ELF-1 (cell line): Measurements from ENCODE around the gene TNFSF13B.

ENCODE experiments used
- DNase-seq: peaks from one replicate; pipeline ENCODE4 v3.0.0-alpha.2; 2016; ENCODE audit warnings: low read depth, low spot score

The TNFSF13B gene

DNA sequence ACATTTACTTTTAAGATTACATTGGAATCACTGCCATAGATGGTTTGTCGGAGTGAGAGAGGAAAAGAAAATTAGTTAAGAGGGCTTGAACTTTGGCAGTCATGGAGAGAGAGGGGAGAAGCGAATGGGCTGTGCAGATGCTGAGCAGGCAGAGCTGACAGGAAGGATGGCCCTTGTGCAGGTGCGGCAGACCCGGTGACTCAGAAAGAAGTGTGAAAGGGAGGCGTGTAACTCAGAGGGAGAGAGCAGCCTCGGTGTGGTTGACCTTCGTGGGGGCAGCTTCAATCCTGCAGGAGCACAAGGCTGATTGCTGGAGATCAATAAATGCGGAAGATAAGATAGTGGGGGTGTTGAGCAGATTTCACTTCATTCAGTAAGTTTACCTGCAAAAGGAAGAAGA, 76.9 kb downstream of the TNFSF13B start:
- no peak for DNase-seq

DNA sequence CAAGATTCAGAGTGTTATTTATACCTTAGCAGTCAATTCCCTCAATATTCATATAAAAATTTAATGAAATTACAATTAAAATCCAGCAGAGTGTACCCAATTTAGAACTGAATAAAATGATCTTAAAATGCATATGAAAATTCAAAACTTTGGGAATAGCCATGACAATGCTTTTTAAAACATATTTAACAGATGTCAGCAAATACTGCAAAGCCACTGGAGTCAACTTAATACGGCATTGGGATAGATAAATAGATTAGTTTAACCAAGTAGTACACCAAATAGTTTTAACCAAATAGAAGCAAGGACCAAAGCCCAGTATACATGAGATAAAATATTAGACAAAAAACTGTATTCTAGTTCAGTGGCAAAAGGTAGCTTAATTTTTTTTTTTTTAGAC, 79.8 kb downstream of the TNFSF13B start:
- no peak for DNase-seq

DNA sequence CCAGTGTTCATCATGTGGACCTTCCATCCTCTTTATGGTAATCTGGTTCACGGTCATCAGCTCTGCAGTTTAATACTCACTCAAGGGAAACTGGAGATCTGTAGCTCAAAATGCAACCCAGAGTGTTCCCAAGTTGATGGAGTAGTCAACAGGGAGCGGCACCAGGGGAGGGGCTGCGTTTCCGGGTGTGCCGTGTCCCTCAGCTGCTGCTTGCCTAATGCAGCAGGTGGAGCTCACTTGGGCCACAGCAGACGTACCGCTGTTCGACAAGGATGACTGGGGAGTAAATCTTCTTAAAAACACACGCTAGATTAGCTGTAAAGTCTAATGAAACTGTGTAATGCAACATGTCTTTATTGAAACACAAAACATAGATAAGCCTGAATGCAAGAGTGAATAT, 81.1 kb downstream of the TNFSF13B start:
- DNase-seq: no peak

DNA sequence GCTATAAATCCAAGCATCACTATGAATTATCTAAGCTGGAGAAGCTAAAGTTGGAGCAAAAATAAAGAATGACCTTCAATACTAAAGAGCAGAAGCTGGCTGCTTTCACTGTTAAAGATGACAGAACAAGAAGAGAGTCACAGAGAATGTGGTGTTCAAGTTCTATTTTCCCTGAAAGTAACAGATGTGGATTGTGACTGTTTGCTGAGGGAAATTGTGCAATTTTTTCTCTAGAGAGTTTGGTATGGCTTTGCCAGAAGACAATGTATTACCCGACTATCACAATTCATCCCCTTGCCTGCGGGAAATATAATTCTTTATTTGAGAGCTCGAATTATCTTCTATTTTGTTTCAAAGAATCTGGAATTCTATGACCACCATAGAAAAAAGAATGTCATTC, 83.1 kb downstream of the TNFSF13B start:
- no peak for DNase-seq

DNA sequence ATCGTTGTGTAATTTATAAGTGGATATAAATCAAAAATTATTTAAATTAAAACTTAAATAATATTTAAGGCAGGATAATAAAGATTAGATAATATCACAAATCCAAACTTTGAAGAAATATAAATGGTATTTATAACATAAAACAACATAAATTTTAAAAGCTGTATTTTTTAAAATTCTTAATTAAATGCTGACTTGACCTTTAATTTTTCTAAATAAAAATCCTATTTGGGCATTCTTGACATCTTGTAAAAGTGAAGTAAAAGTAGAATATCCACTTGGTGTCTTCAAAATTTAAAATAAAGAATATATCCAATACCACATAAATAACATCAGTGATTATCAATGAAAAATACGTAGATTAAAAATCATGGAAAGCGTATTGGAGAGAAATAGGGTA, 87.7 kb downstream of the TNFSF13B start:
- no peak for DNase-seq
